ENCODE data around the gene TEX22.

DNA sequence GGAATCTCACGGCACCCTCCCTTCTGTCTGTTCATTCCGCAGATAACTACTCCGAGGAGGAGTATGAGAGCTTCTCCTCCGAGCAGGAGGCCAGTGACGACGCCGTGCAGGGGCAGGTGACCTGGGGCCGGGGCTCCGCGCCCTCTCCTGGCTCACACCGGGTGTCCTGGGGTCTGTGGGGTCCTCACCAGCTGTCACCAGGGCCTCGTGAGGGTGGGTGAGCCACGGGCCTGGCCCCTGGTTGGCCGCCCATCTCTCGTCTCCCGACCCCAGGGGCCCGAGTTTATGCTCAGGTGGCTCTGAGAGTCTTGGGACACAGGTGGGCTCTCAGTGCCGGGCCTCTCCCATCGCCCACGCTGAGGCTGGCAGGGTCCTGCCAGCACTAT, 30.3 kb upstream of the TEX22 start:
- TF ChIP-seq TEAD4 (IDR thresholded peaks at IDR 0.05) (no peak), NFIC (IDR thresholded peaks at IDR 0.05) (no peak), TAF1 (IDR thresholded peaks at IDR 0.05; ENCODE audit: low read depth) (no peak), YY1 (IDR thresholded peaks at IDR 0.05; ENCODE audit: low read depth) (no peak), ZBTB7A (IDR thresholded peaks at IDR 0.05; ENCODE audit: low read depth) (no peak), CREB1 (IDR thresholded peaks at IDR 0.05; ENCODE audit: low read depth) (no peak)
- TF ChIP-seq, protein P1, sequence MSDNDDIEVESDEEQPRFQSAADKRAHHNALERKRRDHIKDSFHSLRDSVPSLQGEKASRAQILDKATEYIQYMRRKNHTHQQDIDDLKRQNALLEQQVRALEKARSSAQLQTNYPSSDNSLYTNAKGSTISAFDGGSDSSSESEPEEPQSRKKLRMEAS (IDR thresholded peaks at IDR 0.05), result no peak
